GM18907 (cell line): ENCODE measurements around the gene CAMK1G.

Experiments
- ATAC-seq: cut with Tn5 transposase; IDR thresholded peaks from one replicate; pipeline ENCODE4 v1.9.1; 2021; ENCODE audit warnings: mild to moderate bottlenecking, moderate library complexity; ENCODE audit not compliant: unreplicated experiment

The CAMK1G gene

DNA sequence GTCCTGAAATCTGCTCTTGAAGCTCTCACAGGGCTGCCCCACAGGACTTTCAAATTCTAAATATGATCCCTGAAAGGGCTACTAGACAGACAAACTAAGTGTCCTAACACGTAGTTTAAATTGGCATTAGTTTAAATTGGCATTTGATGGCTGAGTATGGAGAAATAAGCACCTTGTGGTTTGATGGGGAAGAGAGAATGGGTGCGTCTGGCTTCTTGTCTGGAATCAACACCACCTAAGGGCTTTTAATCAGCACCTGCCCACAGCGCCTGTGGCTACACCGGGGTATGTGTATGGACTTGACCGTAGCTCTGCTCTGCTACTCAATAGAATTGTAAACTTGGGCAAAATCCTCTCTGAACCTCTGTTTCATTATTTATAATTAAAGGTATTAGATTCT is 74.4 kb downstream of the CAMK1G start:
- no peak for ATAC-seq

DNA sequence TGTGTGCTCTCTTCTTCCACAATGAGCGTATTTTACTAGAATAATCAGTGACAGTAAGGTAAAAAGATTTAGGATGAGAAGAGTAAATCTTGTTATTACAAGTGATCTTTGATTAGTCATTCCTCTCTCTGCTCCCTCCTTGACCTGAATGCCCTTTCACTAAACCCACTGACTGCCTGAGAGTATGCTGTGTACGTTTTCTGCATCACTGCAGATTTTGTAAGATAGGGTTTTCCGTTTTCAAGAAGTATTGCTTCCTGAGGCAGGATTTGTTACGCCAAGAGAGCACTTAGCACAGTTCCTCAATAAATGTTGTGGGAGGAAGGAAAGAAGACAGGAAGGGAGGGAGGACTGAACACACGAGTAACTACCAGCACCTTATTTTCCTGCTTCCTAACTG is 76.4 kb downstream of the CAMK1G start:
- peak; percentile 92 for ATAC-seq

DNA sequence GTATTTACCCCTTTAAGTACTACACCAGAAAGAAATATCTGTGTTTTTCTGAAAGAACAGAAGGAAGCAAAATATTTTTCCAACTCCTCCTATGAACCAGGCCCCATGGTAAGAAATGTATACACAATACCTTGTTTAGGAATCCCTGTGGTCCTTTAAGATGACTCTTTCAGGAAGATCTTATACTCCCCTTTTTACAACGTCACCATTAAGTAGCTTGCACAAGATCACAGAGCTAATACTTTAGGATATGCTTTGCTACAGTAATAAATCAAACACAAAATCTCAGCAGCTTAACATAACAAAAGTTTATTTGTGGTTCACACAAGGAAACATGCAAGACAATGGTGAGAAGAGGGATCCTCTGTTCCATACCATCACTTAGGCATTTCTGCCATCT is 77.6 kb downstream of the CAMK1G start:
- ATAC-seq: no peak

DNA sequence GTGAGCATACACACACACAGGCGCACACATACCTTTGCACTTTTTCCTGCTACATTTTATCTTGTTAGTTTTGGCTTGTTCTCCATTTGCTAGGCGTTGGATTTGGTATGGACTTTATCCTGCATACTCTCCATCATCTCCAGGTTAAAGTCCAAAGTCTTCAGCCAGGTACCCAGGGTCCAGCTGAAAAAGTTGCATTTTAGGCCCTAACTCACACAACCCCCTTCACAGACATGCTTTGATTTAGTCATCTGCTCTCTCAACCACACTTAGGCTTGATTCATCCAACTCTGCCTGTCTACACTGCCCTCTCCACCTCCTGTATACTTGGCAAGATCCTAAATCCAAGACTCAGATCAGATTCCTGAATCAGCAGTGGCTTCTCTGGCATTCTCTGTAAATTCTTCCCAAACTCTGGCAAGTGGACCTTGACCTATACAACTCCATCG is 79.4 kb downstream of the CAMK1G start:
- no peak for ATAC-seq
